Glomerular visceral epithelial cell (primary cell): ENCODE data around the gene CRYZ.
"Not testable (repeated sequence)": the region's sequence is repeated elsewhere in the genome, so short reads cannot be mapped to it uniquely, and the experiment has no call there.

Experiments
- DNase-seq: peaks from one replicate; pipeline ENCODE4 v3.0.0-alpha.2; 2016; ENCODE audit errors: extremely low spot score

The CRYZ gene

GRCh38 chr1:74681449-74681848 lies 51.4 kb downstream of the CRYZ start:
- no peak for DNase-seq

- no peak for DNase-seq
These were observed 51.8 kb downstream of the CRYZ start for GRCh38 chr1:74681001-74681400.

GRCh38 chr1:74679811-74680210 lies 53.0 kb downstream of the CRYZ start:
- no peak for DNase-seq

GRCh38 chr1:74677926-74678325 lies 54.9 kb downstream of the CRYZ start:
- DNase-seq = no peak

- DNase-seq = no peak
These were observed 58.4 kb downstream of the CRYZ start for GRCh38 chr1:74674278-74675048.

- DNase-seq = no peak
These were observed 59.3 kb downstream of the CRYZ start, which contains the start of gene ERICH3 for GRCh38 chr1:74673351-74674111. TSS of gene ERICH3 (minus strand) at chr1:74673792. CDS start at chr1:74673519, 273 bp downstream.

GRCh38 chr1:74670866-74671265 lies 62.0 kb downstream of the CRYZ start:
- DNase-seq = not testable (repeated sequence)
